Heart left ventricle (tissue), 16 donors: ENCODE measurements around the gene SLC10A4. TPM values are rescaled to one million over a fixed set of nuclear protein-coding genes. Genes with fewer than 3 reads are reported as not detected.

Experiments
- ATAC-seq, 4 donors: fragments of 200-7000 bp; cut with Tn5 transposase; one replicate each; pipeline ENCODE4 v1.9.1; 2020 to 2022; ENCODE audit warnings: moderate library complexity in 4 of 4, mild to moderate bottlenecking in 3 of 4, moderate number of reproducible peaks in 1 of 4
- DNase-seq, 5 donors: peaks; one replicate each; pipeline ENCODE4 v3.0.0-alpha.2; 2020
- H3K27ac ChIP-seq, 12 donors: fragments of 200-600 bp; sonication (generic) in 4 of 12; one replicate each; pipeline versions ENCODE4 v1.5.0 to v1.8.0; 2016 to 2022; ENCODE audit warnings: mild to moderate bottlenecking in 2 of 12
- H3K27me3 ChIP-seq, 9 donors: fragments of 200-600 bp; sonication (generic) in 2 of 9; one replicate each; pipeline versions ENCODE4 v1.5.1 to v1.8.0; 2016 to 2022; ENCODE audit warnings: mild to moderate bottlenecking in 3 of 9
- H3K36me3 ChIP-seq, 9 donors: fragments of 200-600 bp; sonication (generic) in 2 of 9; one replicate each; pipeline versions ENCODE4 v1.5.0 to v1.8.0; 2018 to 2022; ENCODE audit warnings: mild to moderate bottlenecking in 2 of 9
- H3K4me1 ChIP-seq, 12 donors: fragments of 200-600 bp; sonication (generic) in 4 of 12; one replicate each; pipeline versions ENCODE4 v1.5.0 to v1.8.0; 2016 to 2022; ENCODE audit warnings: mild to moderate bottlenecking in 3 of 12
- H3K4me3 ChIP-seq, 12 donors: fragments of 200-600 bp; sonication (generic) in 4 of 12; one replicate each; pipeline versions ENCODE4 v1.5.0 to v1.8.0; 2017 to 2022; ENCODE audit warnings: mild to moderate bottlenecking in 9 of 12, moderate library complexity in 4 of 12
- H3K9me3 ChIP-seq, 12 donors: fragments of 200-600 bp; sonication (generic) in 4 of 12; one replicate each; pipeline versions ENCODE4 v1.5.0 to v1.8.0; 2016 to 2022; ENCODE audit warnings: mild to moderate bottlenecking in 1 of 12
- POLR2A ChIP-seq, 2 donors: fragments of 450-650 bp; IDR thresholded peaks; one replicate each; pipeline ENCODE4 v1.6.1; 2017; ENCODE audit warnings: antibody characterized with exemption in 2 of 2, mild to moderate bottlenecking in 2 of 2, moderate library complexity in 2 of 2
- WGBS, 4 donors: extraction: QIAGEN DNeasy Blood & Tissue Kit in 2 of 4; methylation state at CpG; one replicate each; pipeline versions ENCODE4 v1.1.5 to v1.1.7; 2013 to 2018; 5-methylcytosine and 5-hydroxymethylcytosine counted together
- intact Hi-C, 10 donors: fragments of 100-400 bp; cut with DNase I; formaldehyde crosslinking; loops; one replicate each; pipeline versions ENCODE4 v1.11.1 to v1.14.2; 2022
- polyA plus RNA-seq, 2 donors: library from polyadenylated mRNA; stranded (reverse); fragments of 200-250 nt; gene quantifications; one replicate each; pipeline ENCODE4 v1.2.3, GENCODE V29; 2013
- total RNA-seq, 9 donors: library from RNA; depleted of rRNA in 2 of 9; stranded (reverse); fragments of >200 nt in 2 of 9; fragmentation: NEBNext Ultra II Directional in 3 of 9; extraction: Animal tissue kit (Norgen Biotek cat#: 25700) in 3 of 9; gene quantifications; one replicate each; pipeline versions ENCODE4 v1.1.0 to v1.2.4, GENCODE V29; 2016 to 2023
- TF ChIP-seq, protein P1 (sequence below), 12 donors: fragments of 200-600 bp; sonication (generic) in 4 of 12; IDR thresholded peaks; one replicate each; pipeline versions ENCODE4 v1.5.0 to v1.8.0; 2018 to 2022; ENCODE audit warnings: antibody characterized with exemption in 12 of 12, mild to moderate bottlenecking in 5 of 12
- donor health status: ischemic (EF 13 %, LVEDD 7.1; RV severe dilation, severe dysfunction).
- donor health status: healthy with polysubstance abuse.
- donor health status: DM: no; HTN: yes; CAD: no.
- donor health status: DM: no; HTN: no; CAD: no.
- donor health status: ischemic (EF 25% LVEDD 6.9; RV normal size, moderate dysfunction).
- donor health status: ischemic (EF 25% LVEDD 5.7; RV mildly dilated, moderate dysfunction).
- donor health status: healthy.
- donor health status: DM: yes; HTN: yes; CAD: no.
- donor health status: ischemic (EF 35%, LVEDD 5.7; RV mildly dilated, moderate dysfunction).
- donor health status: nonischemic (EF 11% LVEDD 7.7; RV severe dilation, severe dysfunction).
- donor health status: DM: yes; HTN: yes; CAD: no.
- donor health status: PGD.
- donor health status: ischemic (EF 29% LVEDD 5.4; RV normal size, mild dysfunction).
- donor health status: nonischemic (EF 23%, LVEDD 6.1; RV moderate dilation, normal function).

The SLC10A4 gene
- total and polyA plus RNA-seq, 11 donors, result 0.15 to 0.45 (median 0.33) TPM; not detected in 4

- no peak overlapping the region for H3K4me3 ChIP-seq
- ATAC-seq, result no peak
- TF ChIP-seq POLR2A (IDR thresholded peaks at IDR 0.05), result no peak
- TF ChIP-seq, protein P1, sequence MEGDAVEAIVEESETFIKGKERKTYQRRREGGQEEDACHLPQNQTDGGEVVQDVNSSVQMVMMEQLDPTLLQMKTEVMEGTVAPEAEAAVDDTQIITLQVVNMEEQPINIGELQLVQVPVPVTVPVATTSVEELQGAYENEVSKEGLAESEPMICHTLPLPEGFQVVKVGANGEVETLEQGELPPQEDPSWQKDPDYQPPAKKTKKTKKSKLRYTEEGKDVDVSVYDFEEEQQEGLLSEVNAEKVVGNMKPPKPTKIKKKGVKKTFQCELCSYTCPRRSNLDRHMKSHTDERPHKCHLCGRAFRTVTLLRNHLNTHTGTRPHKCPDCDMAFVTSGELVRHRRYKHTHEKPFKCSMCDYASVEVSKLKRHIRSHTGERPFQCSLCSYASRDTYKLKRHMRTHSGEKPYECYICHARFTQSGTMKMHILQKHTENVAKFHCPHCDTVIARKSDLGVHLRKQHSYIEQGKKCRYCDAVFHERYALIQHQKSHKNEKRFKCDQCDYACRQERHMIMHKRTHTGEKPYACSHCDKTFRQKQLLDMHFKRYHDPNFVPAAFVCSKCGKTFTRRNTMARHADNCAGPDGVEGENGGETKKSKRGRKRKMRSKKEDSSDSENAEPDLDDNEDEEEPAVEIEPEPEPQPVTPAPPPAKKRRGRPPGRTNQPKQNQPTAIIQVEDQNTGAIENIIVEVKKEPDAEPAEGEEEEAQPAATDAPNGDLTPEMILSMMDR (IDR thresholded peaks at IDR 0.05), result no peak
- H3K36me3 ChIP-seq, result peaks cover 0 to 76% (median 65%) of the 10 kb centered on the region in 9 donors
- intact Hi-C loops, result loop anchor here in 3 of 10 donors (2.0 to 10.0 kb wide), 3 partner anchors 23 to 55 kb away; no protein-coding TSS in a partner anchor
- no peak for DNase-seq
- 86 to 92% (median 89%) methylated on average over 3 of the region's 3 CpGs for WGBS, 4 donors
- no peak overlapping the region for H3K27ac ChIP-seq
- no peaks in the 10 kb centered on the region for H3K27me3 ChIP-seq
- no peaks in the 10 kb centered on the region for H3K4me1 ChIP-seq
- H3K9me3 ChIP-seq, result no peaks in the 10 kb centered on the region
Observed at GRCh38 chr4:48499551-48500066, 16.5 kb downstream of the SLC10A4 start.

DNA sequence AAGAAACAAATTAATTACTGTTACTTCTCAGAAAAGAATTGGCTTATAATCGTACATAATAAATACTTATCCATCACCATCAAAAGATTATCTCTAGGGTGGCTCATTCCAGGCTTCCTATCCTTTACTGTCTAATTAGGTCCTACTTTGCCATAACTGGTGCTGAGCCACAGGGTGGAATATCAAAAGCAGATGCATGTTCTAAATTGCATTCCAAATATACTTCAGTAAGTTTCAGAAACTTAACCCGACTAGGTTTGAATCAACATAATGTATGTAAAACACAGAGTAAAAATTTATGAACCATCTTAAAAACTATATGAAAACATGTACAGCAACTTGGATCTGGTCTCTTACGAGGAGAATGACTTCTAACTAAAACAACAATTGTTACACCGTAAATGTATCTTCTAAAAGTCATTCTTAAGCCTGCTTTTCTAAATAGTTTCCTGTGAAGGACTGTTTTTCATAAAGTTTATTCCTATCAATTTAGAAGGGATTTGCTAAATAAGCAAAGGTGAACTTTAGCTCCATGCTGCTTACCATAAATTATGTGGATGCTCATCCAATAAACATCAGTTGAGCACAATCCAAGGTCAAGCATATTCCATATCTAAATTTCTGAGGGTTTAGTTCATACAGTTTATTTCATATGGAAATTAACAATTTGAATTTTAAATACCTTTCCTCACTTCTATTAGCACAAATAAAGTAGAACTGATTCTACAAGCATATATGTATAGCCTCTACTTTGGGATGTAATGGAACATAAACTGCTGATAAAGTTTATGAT, 20.3 kb downstream of the SLC10A4 start:
- TF ChIP-seq POLR2A (IDR thresholded peaks at IDR 0.05), result no peak
- TF ChIP-seq, protein P1 (IDR thresholded peaks at IDR 0.05), result no peak
- H3K27ac ChIP-seq, result no peak overlapping the region
- no peaks in the 10 kb centered on the region for H3K27me3 ChIP-seq
- ATAC-seq (no peak), DNase-seq (no peak)
- peaks cover 0 to 99% (median 94%) of the 10 kb centered on the region in 9 donors for H3K36me3 ChIP-seq
- 67 to 69% (median 68%) methylated on average over 4 of the region's 4 CpGs for WGBS, 4 donors
- no peak overlapping the region for H3K4me3 ChIP-seq
- intact Hi-C loops, result loop anchor here in 1 of 10 donors (10.0 kb wide), 1 partner anchor 51 kb away; no protein-coding TSS in a partner anchor
- no peaks in the 10 kb centered on the region for H3K4me1 ChIP-seq
- H3K9me3 ChIP-seq, result no peaks in the 10 kb centered on the region

DNA sequence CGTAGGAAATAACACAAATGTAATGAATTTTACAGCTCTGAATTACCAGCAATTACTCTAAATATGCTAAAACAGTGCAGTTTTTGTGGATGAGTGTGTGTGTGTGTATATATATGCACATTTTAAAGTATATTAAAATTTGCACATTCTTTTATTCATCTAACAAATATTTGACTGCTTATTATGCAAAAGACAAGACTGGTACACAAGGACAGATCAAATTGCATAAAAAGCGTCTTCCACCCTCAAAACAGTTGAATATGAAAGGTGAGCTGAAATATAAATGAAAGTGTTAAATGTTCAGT, 20.8 kb downstream of the SLC10A4 start:
- Histone ChIP-seq H3K4me3 (no peak overlapping the region), H3K27ac (no peak overlapping the region), H3K36me3 (peaks cover 0 to 99% (median 94%) of the 10 kb centered on the region in 9 donors), H3K9me3 (no peaks in the 10 kb centered on the region), H3K27me3 (no peaks in the 10 kb centered on the region), H3K4me1 (no peaks in the 10 kb centered on the region)
- no peak for ATAC-seq
- DNase-seq, result no peak
- intact Hi-C loops, result loop anchor here in 1 of 10 donors (10.0 kb wide), 1 partner anchor 51 kb away; no protein-coding TSS in a partner anchor
- TF ChIP-seq, protein P1 (IDR thresholded peaks at IDR 0.05), result no peak
- TF ChIP-seq POLR2A (IDR thresholded peaks at IDR 0.05), result no peak
- 94 to 96% (median 95%) methylated on average over 2 of the region's 2 CpGs for WGBS, 4 donors

DNA sequence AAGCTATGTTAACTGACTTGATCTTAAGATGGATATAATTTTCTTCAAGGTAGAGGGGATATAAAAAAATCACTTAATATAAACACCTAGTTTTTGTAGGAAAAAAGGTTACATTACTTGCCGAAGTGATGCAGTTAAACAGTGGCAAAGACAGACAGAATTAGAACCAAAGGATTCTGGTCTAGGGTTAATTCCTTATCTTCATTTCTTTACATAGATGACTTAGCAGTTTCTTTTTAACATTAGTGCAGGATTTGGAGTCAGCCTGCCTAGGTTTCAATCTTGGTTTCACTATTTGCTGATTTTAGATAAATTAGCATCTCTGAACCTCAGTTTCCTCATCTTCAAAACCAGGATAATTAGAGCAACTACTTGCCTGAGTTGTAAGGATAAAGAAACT, 21.2 kb downstream of the SLC10A4 start:
- WGBS, 4 donors, result 65 to 91% (median 86%) methylated on average over 1 of the region's 1 CpG
- TF ChIP-seq, protein P1 (IDR thresholded peaks at IDR 0.05), result no peak
- TF ChIP-seq POLR2A (IDR thresholded peaks at IDR 0.05), result no peak
- ATAC-seq (no peak), DNase-seq (no peak)
- Histone ChIP-seq H3K27me3 (no peaks in the 10 kb centered on the region), H3K27ac (no peak overlapping the region), H3K9me3 (no peaks in the 10 kb centered on the region), H3K4me3 (no peak overlapping the region), H3K4me1 (no peaks in the 10 kb centered on the region), H3K36me3 (peaks cover 0 to 99% (median 94%) of the 10 kb centered on the region in 9 donors)
- intact Hi-C loops, result loop anchor here in 1 of 10 donors (10.0 kb wide), 1 partner anchor 50 kb away; no protein-coding TSS in a partner anchor
